Chondrocyte (in vitro differentiated cells): ENCODE data around the gene ANKK1. TPM values are rescaled to one million over a fixed set of nuclear protein-coding genes. Genes with fewer than 3 reads are reported as not detected.

Experiments used
- DNase-seq: peaks from one replicate; pipeline ENCODE4 v3.0.0; 2021; ENCODE audit warnings: mixed read lengths, low spot score
- H3K27ac Mint-ChIP-seq: one replicate; pipeline ENCODE4 v1.8.0; 2021; ENCODE audit warnings: mild to moderate bottlenecking, moderate library complexity, mixed read lengths; ENCODE audit not compliant: unreplicated experiment
- H3K27me3 Mint-ChIP-seq: 2 replicates; pipeline ENCODE4 v1.8.0; 2021; ENCODE audit warnings: low read depth, mixed read lengths
- H3K36me3 Mint-ChIP-seq: 2 replicates; pipeline ENCODE4 v1.8.0; 2021; ENCODE audit warnings: low read depth, mixed read lengths
- H3K4me1 Mint-ChIP-seq: 2 replicates; pipeline ENCODE4 v1.8.0; 2021; ENCODE audit warnings: low read depth, mild to moderate bottlenecking, mixed read lengths
- H3K4me3 Mint-ChIP-seq: one replicate; pipeline ENCODE4 v1.8.0; 2021; ENCODE audit warnings: mild to moderate bottlenecking, moderate library complexity, mixed read lengths; ENCODE audit not compliant: unreplicated experiment
- H3K9me3 Mint-ChIP-seq: 2 replicates; pipeline ENCODE4 v1.8.0; 2021; ENCODE audit warnings: low read depth, mixed read lengths
- total RNA-seq: library from RNA; stranded (reverse); gene quantifications from 3 replicates; pipeline ENCODE4 v1.2.1, GENCODE V29; 2021
- TF ChIP-seq, protein P1 (sequence below): fragments of 200-600 bp; sonication (generic); IDR thresholded peaks from 2 replicates; pipeline ENCODE4 v1.5.0; 2021; ENCODE audit warnings: antibody characterized with exemption, mild to moderate bottlenecking, moderate library complexity

Gene ANKK1
- total RNA-seq, 1 donor from 2014 or later: not detected

GRCh38 chr11:113376156-113376555 lies 11.4 kb upstream of the ANKK1 start:
- TF ChIP-seq, protein P1, sequence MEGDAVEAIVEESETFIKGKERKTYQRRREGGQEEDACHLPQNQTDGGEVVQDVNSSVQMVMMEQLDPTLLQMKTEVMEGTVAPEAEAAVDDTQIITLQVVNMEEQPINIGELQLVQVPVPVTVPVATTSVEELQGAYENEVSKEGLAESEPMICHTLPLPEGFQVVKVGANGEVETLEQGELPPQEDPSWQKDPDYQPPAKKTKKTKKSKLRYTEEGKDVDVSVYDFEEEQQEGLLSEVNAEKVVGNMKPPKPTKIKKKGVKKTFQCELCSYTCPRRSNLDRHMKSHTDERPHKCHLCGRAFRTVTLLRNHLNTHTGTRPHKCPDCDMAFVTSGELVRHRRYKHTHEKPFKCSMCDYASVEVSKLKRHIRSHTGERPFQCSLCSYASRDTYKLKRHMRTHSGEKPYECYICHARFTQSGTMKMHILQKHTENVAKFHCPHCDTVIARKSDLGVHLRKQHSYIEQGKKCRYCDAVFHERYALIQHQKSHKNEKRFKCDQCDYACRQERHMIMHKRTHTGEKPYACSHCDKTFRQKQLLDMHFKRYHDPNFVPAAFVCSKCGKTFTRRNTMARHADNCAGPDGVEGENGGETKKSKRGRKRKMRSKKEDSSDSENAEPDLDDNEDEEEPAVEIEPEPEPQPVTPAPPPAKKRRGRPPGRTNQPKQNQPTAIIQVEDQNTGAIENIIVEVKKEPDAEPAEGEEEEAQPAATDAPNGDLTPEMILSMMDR: no peak
- Mint-ChIP-seq H3K4me1 (peaks cover 9% of the 10 kb centered on the region), H3K9me3 (peaks cover 3% of the 10 kb centered on the region), H3K27me3 (no peaks in the 10 kb centered on the region), H3K4me3 (no peak overlapping the region), H3K27ac (no peak overlapping the region), H3K36me3 (no peaks in the 10 kb centered on the region)
- no peak for DNase-seq

- no peak for DNase-seq
- Mint-ChIP-seq H3K4me1 (peaks cover 9% of the 10 kb centered on the region), H3K27ac (no peak overlapping the region), H3K36me3 (no peaks in the 10 kb centered on the region), H3K27me3 (no peaks in the 10 kb centered on the region), H3K9me3 (peaks cover 3% of the 10 kb centered on the region), H3K4me3 (no peak overlapping the region)
- TF ChIP-seq, protein P1: no peak
Measured at GRCh38 chr11:113377681-113378412, 9.7 kb upstream of the ANKK1 start.

GRCh38 chr11:113378692-113379091 lies 8.9 kb upstream of the ANKK1 start:
- H3K4me3 Mint-ChIP-seq: no peak overlapping the region
- no peaks in the 10 kb centered on the region for H3K27me3 Mint-ChIP-seq
- TF ChIP-seq, protein P1: no peak
- DNase-seq: no peak
- H3K36me3 Mint-ChIP-seq: no peaks in the 10 kb centered on the region
- peaks cover 9% of the 10 kb centered on the region for H3K4me1 Mint-ChIP-seq
- H3K9me3 Mint-ChIP-seq: peaks cover 3% of the 10 kb centered on the region
- H3K27ac Mint-ChIP-seq: no peak overlapping the region

- H3K36me3 Mint-ChIP-seq: no peaks in the 10 kb centered on the region
- H3K4me3 Mint-ChIP-seq: no peak overlapping the region
- no peak for DNase-seq
- no peak overlapping the region for H3K27ac Mint-ChIP-seq
- peaks cover 2% of the 10 kb centered on the region for H3K27me3 Mint-ChIP-seq
- peaks cover 15% of the 10 kb centered on the region for H3K4me1 Mint-ChIP-seq
- H3K9me3 Mint-ChIP-seq: peaks cover 3% of the 10 kb centered on the region
- TF ChIP-seq, protein P1: no peak
Measured at GRCh38 chr11:113382121-113382520, 5.5 kb upstream of the ANKK1 start.

GRCh38 chr11:113384551-113384950 lies 3.0 kb upstream of the ANKK1 start:
- no peak overlapping the region for H3K27ac Mint-ChIP-seq
- H3K4me3 Mint-ChIP-seq: no peak overlapping the region
- H3K4me1 Mint-ChIP-seq: peaks cover 6% of the 10 kb centered on the region
- H3K36me3 Mint-ChIP-seq: no peaks in the 10 kb centered on the region
- DNase-seq: no peak
- TF ChIP-seq, protein P1: no peak
- peaks cover 3% of the 10 kb centered on the region for H3K27me3 Mint-ChIP-seq
- peaks cover 3% of the 10 kb centered on the region for H3K9me3 Mint-ChIP-seq
